22Rv1 (cell line): ENCODE results near the gene EPS15.
"Not testable (repeated sequence)": the region's sequence is repeated elsewhere in the genome, so short reads cannot be mapped to it uniquely, and the experiment has no call there.

Experiments
- CTCF ChIP-seq: fragments of 450-650 bp; IDR thresholded peaks from 2 replicates; pipeline ENCODE4 v1.5.1; 2017; ENCODE audit warnings: mild to moderate bottlenecking
- ZFX ChIP-seq: fragments of 450-650 bp; IDR thresholded peaks from 2 replicates; pipeline ENCODE4 v1.6.1; 2017; ENCODE audit warnings: antibody characterized with exemption, borderline replicate concordance

GRCh38 chr1:51501218-51501630 lies 17.8 kb downstream of the EPS15 start:
- TF ChIP-seq CTCF, ZFX: not testable (repeated sequence)
